NCI-H2227 (cell line): ENCODE measurements around the gene EVA1A.

Source experiments
- DNase-seq: peaks from one replicate; lab custom pipeline; 2025; ENCODE audit not compliant: unreplicated experiment; lab: John Stamatoyannopoulos, UW

The EVA1A gene

DNA sequence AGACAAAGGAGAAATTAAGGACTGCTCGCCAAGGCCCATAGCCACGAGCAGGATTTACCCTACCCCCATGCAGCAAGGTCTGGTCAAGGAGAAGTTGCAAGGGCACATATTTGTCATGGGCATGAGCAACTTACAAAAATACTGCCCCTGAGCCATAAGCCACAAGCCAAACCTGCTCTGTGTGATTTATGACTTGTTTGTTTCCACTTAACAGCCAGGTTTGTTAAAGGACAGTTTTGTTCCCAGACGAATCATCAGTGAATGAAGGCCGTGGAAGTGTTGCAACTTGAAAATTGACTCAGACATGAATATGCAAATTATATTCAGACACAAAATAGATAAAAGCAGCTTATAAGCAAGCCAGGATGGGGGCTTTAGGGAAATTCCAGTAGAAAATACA is 31.3 kb upstream of the EVA1A start:
- no peak for DNase-seq

DNA sequence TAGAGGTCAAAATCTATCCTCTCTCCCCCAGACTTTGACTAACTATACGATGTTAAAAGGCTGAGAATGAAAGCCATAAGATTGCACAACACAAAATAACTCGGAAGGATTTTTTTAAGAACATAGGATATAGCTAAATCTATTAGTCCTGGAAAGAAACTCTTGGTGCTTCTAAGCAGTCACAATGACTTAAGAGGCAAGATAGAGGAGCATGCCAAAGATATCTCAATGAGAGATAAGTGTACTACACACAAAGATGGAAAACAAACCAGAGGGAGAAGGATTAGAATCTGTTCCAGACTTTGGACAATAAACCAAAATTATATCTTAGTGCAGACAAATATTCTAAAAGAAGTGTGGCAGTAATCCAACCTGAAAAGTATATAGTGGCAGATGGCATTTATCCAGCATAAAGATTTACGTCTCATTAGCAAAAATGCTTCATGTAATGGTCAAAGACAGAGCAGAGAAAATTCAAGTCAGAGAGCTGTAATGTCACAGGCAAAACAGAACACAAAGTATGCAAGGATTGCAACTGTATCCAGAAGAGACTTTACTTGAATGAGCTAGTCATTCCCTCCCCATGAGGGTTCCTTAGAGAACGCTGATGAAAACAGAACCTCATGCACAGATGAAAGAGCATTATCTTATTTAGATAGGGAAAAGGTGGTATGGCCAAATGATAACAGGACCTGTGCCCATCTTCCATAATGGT is 28.8 kb upstream of the EVA1A start:
- DNase-seq: no peak

DNA sequence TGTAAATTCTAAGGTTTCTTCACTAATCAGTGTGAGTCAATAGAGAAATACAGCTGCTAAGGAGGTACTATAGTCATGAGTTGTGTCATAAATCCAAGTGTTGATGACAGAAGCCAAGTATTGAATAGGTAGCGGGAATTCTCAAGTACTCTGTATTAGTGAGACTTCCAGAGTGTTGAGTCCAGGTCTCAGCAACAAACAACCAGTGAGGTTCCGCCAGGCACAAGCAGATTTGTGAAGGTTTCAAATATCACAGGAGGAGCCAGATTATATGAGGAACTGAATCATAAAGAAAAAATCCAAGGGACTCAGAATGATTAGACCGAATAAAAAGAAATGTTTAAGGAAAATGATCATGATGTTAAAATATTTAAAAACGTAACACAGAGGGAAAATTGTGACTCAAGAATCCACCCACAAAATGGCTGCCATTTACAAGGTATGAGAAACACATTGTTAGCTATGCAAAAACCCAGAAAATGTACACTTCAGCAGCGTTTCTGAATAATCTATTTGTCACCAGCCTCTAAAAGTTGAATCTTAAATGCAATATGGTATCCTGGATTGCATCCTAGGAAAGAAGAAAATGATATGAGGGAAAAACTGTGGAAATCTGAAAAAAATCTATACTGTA is 27.3 kb upstream of the EVA1A start:
- no peak for DNase-seq

GRCh38 chr2:75586971-75587370 is 26.2 kb upstream of the EVA1A start:
- DNase-seq: no peak

- DNase-seq: no peak
These were observed 22.1 kb upstream of the EVA1A start for GRCh38 chr2:75582840-75583239.

DNA sequence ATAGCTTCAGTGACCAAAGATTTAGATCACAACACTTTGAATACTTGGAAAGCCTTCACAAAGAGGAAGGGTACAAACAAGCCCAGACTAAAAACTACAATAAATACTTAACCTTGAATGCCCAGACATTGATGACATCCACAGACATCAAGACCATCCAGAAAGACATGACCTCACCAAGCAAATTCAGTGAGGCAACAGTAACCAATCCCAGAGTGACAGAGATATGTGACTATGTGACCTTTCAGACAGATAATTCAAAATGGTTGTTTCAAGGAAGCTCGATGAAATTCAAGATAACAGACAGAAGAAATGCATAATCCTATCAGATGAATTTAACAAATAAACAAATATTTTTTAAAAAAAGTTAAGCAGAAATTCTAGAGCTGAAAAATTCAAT is 19.9 kb upstream of the EVA1A start:
- DNase-seq: no peak

GRCh38 chr2:75580156-75580555 is 19.4 kb upstream of the EVA1A start:
- DNase-seq: no peak

- DNase-seq: no peak
These were observed 18.4 kb upstream of the EVA1A start for GRCh38 chr2:75579186-75579585.

GRCh38 chr2:75577280-75577679 is 16.5 kb upstream of the EVA1A start:
- DNase-seq: no peak

GRCh38 chr2:75574106-75574505 is 13.4 kb upstream of the EVA1A start:
- no peak for DNase-seq

DNA sequence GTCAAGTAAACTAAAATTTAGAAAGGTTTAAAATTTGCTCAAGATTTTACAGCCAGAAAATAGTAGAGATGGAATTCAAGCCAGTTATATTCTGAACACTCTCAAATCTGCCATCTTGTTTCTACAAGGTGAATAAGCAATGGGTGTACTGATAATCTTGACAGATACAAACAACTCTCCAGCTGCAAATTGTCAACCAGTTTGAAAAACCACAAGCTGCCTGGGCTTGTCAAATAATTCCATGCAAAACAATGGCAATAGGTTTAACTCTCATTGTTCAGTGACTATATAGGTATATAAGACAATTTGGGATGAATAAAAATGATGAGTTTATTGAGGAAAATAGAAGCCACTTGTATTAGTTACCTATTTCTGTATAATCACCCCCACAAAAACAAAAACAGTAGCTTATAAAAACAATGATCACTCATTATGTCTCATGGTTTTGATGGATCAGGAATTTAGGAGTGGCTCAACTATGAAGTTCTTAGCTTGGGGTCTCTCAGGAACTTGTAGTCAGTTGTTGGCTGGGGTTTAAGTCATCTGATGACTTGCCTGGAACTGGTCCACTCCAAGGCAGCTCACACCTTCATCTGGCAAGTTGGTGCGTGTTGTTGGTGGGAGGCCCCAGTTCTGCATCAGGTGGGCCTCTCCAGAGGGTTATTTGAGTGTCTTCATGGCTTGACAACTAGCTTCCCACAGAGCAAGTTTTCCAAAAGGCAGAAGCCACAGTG is 12.6 kb upstream of the EVA1A start:
- no peak for DNase-seq

GRCh38 chr2:75571730-75572430 is 11.1 kb upstream of the EVA1A start:
- DNase-seq: no peak

GRCh38 chr2:75570948-75571729 is 10.4 kb upstream of the EVA1A start:
- DNase-seq: no peak

DNA sequence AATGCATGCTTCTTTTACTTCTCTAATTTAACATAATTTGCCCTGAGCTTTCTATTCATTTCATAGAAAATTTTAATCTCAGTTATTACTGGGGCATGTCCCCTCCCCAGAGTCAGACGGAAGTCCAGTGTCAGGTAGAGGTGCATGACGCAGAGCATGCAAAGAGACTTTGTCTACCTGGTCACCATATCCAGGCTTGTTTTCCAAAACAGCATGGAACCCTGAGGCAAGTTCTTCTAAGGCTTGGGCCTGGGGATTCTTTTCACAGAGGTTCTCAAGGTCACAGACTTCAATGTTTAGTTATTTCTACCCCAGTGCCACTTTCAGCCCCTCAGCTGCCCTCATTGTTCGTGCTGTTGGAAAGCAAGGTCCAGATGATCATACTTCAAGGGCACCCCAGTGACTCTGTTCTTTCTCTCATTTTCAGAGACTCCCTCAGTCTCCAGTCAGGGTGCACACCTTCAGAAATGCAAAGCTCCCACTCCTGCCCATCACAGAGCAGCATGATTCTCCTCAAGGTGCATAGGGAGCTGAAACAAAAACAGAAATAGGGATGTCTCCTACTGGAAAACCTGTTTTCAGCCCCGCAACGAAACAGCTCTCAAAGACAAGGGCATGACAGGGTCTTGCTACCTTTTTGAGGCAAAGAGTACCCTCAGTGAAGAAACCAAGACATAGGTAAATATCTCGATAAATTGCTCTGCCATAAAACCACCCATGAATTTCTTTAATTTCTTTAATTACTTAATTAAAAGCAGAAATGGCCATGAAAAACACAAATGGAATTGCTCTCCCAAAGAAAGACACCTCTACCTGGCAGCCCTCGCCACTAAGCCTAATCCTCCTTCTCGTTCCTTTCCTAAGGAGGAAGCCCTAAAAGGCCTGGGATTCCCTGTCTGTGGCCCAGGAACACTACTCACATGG is 9.5 kb upstream of the EVA1A start:
- no peak for DNase-seq

GRCh38 chr2:75569546-75569945 is 8.8 kb upstream of the EVA1A start:
- no peak for DNase-seq

GRCh38 chr2:75568174-75568573 is 7.4 kb upstream of the EVA1A start:
- no peak for DNase-seq

DNA sequence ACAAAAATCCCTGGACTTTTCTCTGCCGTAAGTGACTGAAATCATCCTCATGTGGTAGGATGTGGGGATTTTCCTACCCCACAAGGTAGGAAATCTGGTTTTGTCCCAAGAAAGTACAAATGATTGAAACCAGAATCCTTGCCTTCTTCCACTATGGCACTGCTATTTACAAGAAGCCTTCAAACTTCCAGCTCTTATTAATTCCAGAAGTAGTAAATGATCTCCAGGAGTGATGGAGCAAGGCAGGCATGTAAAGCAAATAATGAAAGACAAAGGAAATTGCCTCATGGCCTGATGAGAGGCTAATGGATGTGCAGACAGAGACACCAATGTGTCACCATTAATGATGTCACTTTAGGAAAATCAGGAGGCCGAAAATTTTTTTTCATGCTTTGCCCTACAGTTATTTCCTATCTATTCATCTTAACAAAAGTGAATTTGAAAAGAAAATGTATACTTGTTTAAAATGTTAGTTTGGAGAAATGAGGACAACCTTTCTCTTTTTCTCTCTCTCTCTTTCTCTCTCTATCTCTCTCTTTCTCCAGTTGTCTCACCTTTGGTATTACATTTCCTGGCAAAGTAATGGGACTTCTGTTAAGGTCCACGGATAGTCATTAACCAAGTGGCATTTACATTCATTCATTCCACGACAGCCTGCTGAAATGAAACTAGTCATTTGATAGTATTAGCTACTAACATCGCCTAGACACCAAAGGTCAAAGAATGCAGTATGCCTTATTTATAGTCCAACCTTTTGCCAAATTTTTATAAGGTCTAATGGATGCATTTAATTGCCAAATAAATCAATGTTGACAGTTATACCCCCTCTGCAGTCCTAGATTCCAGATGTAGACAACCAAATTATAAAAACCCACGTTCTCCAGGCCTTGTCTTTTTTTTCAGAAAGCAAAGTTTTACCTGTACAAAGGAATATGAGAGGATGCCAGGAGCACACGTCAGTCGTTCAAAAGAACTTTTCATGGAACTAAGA is 5.0 kb upstream of the EVA1A start:
- no peak for DNase-seq

DNA sequence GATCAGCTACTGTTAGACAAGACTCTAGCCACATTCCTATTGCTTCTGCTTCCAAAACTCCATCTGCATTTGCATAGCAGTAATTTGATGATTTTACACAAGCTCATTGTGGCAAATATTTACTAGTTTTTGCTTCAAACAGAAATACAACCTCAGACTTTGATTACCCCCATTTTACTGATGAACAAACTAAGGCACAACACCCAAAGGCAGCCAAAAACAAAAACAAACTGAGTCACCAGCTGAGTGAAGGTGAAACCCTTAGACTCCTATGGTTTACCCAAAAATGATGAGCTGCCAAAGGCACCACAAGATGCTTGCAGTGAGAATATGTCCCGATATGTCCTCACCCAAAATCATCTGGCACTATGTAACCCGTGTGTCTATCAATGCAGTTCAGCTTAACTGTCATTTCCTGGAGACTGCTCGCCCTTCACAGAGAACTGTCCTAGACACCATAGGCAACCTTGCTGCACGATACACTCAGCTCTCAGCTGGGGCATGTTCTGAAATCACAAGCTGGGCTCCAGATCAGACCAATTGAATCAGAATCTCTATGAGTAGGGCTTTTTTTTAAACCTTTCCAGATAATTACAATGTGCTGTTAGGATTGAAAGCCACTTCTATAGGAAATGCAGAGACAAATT is 4.1 kb upstream of the EVA1A start:
- no peak for DNase-seq
